Nephron progenitor cell (in vitro differentiated cells): ENCODE measurements around the gene AAK1.

Source experiments
- DNase-seq: peaks from one replicate; pipeline ENCODE4 v3.0.0; 2021
- H3K27ac Mint-ChIP-seq: 2 replicates; pipeline ENCODE4 v1.8.0; 2021; ENCODE audit warnings: mild to moderate bottlenecking, moderate library complexity, mixed read lengths
- H3K27me3 Mint-ChIP-seq: 2 replicates; pipeline ENCODE4 v1.8.0; 2021; ENCODE audit warnings: mild to moderate bottlenecking, low read depth, mixed read lengths; ENCODE audit not compliant: poor library complexity
- H3K36me3 Mint-ChIP-seq: 2 replicates; pipeline ENCODE4 v1.8.0; 2021; ENCODE audit warnings: low read depth, mixed read lengths
- H3K4me1 Mint-ChIP-seq: 2 replicates; pipeline ENCODE4 v1.8.0; 2021; ENCODE audit warnings: mixed read lengths
- H3K4me3 Mint-ChIP-seq: 2 replicates; pipeline ENCODE4 v1.8.0; 2021; ENCODE audit warnings: mild to moderate bottlenecking, moderate library complexity, mixed read lengths
- H3K9me3 Mint-ChIP-seq: 2 replicates; pipeline ENCODE4 v1.8.0; 2021; ENCODE audit warnings: mild to moderate bottlenecking, moderate library complexity, mixed read lengths
- CTCF ChIP-seq: fragments of 200-600 bp; sonication (generic); IDR thresholded peaks from 2 replicates; pipeline ENCODE4 v1.5.0; 2021; ENCODE audit warnings: antibody characterized with exemption

Gene AAK1

GRCh38 chr2:69489793-69490192, 153.7 kb downstream of the AAK1 start:
- H3K4me1 Mint-ChIP-seq = peaks cover 16% of the 10 kb centered on the region
- DNase-seq = no peak
- H3K4me3 Mint-ChIP-seq = no peak overlapping the region

GRCh38 chr2:69483696-69484095, 159.8 kb downstream of the AAK1 start:
- Mint-ChIP-seq H3K27me3 (no peaks in the 10 kb centered on the region), H3K4me1 (peaks cover 13% of the 10 kb centered on the region), H3K4me3 (no peak overlapping the region), H3K36me3 (peaks cover 18% of the 10 kb centered on the region), H3K9me3 (no peaks in the 10 kb centered on the region), H3K27ac (no peak overlapping the region)
- DNase-seq = no peak
- TF ChIP-seq CTCF = no peak

More at GRCh38 chr2:69489793-69490192, 153.7 kb downstream of the AAK1 start:
- Mint-ChIP-seq H3K27me3 (no peaks in the 10 kb centered on the region), H3K36me3 (peaks cover 35% of the 10 kb centered on the region), H3K9me3 (no peaks in the 10 kb centered on the region), H3K27ac (peak overlapping the region; percentile 86)
- no peak for TF ChIP-seq CTCF

- Mint-ChIP-seq H3K27ac (no peak overlapping the region), H3K4me3 (no peak overlapping the region), H3K27me3 (no peaks in the 10 kb centered on the region), H3K9me3 (no peaks in the 10 kb centered on the region), H3K4me1 (peaks cover 10% of the 10 kb centered on the region), H3K36me3 (peaks cover 11% of the 10 kb centered on the region)
- TF ChIP-seq CTCF = no peak
- DNase-seq = no peak
Observed at GRCh38 chr2:69483024-69483423, 160.5 kb downstream of the AAK1 start.

- no peaks in the 10 kb centered on the region for H3K9me3 Mint-ChIP-seq
- H3K27ac Mint-ChIP-seq = no peak overlapping the region
- peaks cover 10% of the 10 kb centered on the region for H3K4me1 Mint-ChIP-seq
- TF ChIP-seq CTCF = no peak
- no peaks in the 10 kb centered on the region for H3K27me3 Mint-ChIP-seq
- H3K4me3 Mint-ChIP-seq = no peak overlapping the region
- DNase-seq = no peak
- peaks cover 10% of the 10 kb centered on the region for H3K36me3 Mint-ChIP-seq
Observed at GRCh38 chr2:69482471-69482870, 161.1 kb downstream of the AAK1 start.

GRCh38 chr2:69481421-69481820, 162.1 kb downstream of the AAK1 start:
- no peak for DNase-seq
- no peak overlapping the region for H3K27ac Mint-ChIP-seq
- no peak overlapping the region for H3K4me3 Mint-ChIP-seq
- peaks cover 8% of the 10 kb centered on the region for H3K36me3 Mint-ChIP-seq
- no peak for TF ChIP-seq CTCF
- H3K9me3 Mint-ChIP-seq = no peaks in the 10 kb centered on the region
- peaks cover 10% of the 10 kb centered on the region for H3K4me1 Mint-ChIP-seq
- no peaks in the 10 kb centered on the region for H3K27me3 Mint-ChIP-seq

- Mint-ChIP-seq H3K27me3 (no peaks in the 10 kb centered on the region), H3K27ac (no peak overlapping the region), H3K9me3 (no peaks in the 10 kb centered on the region), H3K4me3 (no peak overlapping the region), H3K36me3 (peaks cover 15% of the 10 kb centered on the region), H3K4me1 (peaks cover 21% of the 10 kb centered on the region)
- no peak for TF ChIP-seq CTCF
- DNase-seq = no peak
Observed at GRCh38 chr2:69477627-69478026, 165.9 kb downstream of the AAK1 start.
